Ovary (tissue), 3 donors: ENCODE measurements around the gene PCDHGC5.

Source experiments
- EP300 ChIP-seq: sonication (generic); formaldehyde crosslinking; IDR thresholded peaks from one replicate; pipeline ENCODE4 v1.6.1; 2017; ENCODE audit warnings: antibody characterized with exemption
- TF ChIP-seq, protein P1 (sequence below), 3 donors: fragments of 450-650 bp in 2 of 3; fragments of 200-600 bp in 1 of 3; IDR thresholded peaks; one replicate each; pipeline versions ENCODE4 v1.5.1 to v1.8.0; 2016 to 2022; ENCODE audit warnings: antibody characterized with exemption in 3 of 3, mild to moderate bottlenecking in 1 of 3
- donor health status: DM: no; HTN: no; CAD: no.

- TF ChIP-seq EP300, result no peak
- TF ChIP-seq, protein P1, sequence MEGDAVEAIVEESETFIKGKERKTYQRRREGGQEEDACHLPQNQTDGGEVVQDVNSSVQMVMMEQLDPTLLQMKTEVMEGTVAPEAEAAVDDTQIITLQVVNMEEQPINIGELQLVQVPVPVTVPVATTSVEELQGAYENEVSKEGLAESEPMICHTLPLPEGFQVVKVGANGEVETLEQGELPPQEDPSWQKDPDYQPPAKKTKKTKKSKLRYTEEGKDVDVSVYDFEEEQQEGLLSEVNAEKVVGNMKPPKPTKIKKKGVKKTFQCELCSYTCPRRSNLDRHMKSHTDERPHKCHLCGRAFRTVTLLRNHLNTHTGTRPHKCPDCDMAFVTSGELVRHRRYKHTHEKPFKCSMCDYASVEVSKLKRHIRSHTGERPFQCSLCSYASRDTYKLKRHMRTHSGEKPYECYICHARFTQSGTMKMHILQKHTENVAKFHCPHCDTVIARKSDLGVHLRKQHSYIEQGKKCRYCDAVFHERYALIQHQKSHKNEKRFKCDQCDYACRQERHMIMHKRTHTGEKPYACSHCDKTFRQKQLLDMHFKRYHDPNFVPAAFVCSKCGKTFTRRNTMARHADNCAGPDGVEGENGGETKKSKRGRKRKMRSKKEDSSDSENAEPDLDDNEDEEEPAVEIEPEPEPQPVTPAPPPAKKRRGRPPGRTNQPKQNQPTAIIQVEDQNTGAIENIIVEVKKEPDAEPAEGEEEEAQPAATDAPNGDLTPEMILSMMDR (IDR thresholded peaks at IDR 0.05), result no peak
Observed at GRCh38 chr5:141487131-141487530, 1.8 kb upstream of the PCDHGC5 start.
